GM10266 (cell line): ENCODE data around the gene SIX2.

Experiments used
- DNase-seq: peaks from one replicate; pipeline ENCODE4 v3.0.0; 2012; ENCODE audit errors: extremely low spot score
- TF ChIP-seq, protein P1 (sequence below): IDR thresholded peaks from 2 replicates; pipeline ENCODE4 v1.5.1; 2012; ENCODE audit warnings: mild to moderate bottlenecking, low read depth; ENCODE audit not compliant: control insufficient read depth, insufficient read depth; ENCODE audit errors: missing control alignments

SIX2 gene

DNA sequence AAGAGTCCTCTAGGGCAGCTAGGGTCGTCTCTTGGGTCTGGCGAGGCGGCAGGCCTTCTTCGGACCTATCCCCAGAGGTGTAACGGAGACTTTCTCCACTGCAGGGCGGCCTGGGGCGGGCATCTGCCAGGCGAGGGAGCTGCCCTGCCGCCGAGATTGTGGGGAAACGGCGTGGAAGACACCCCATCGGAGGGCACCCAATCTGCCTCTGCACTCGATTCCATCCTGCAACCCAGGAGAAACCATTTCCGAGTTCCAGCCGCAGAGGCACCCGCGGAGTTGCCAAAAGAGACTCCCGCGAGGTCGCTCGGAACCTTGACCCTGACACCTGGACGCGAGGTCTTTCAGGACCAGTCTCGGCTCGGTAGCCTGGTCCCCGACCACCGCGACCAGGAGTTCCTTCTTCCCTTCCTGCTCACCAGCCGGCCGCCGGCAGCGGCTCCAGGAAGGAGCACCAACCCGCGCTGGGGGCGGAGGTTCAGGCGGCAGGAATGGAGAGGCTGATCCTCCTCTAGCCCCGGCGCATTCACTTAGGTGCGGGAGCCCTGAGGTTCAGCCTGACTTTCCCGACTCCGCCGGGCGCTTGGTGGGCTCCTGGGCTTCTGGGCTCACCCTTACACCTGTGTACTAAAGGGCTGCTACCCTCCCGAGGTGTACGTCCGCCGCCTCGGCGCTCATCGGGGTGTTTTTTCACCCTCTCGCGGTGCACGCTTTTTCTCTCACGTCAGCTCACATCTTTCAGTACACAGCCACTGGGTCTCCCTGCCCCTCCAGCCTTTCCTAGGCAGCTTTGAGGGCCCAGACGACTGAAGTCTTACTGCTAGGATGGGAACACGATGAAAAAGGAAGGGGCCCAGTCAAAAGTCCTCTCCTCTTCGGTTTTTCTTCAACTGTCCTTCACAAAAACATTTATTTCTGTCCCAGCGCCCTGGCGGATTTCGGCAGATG is 8.1 kb downstream of the SIX2 start:
- TF ChIP-seq, protein P1, sequence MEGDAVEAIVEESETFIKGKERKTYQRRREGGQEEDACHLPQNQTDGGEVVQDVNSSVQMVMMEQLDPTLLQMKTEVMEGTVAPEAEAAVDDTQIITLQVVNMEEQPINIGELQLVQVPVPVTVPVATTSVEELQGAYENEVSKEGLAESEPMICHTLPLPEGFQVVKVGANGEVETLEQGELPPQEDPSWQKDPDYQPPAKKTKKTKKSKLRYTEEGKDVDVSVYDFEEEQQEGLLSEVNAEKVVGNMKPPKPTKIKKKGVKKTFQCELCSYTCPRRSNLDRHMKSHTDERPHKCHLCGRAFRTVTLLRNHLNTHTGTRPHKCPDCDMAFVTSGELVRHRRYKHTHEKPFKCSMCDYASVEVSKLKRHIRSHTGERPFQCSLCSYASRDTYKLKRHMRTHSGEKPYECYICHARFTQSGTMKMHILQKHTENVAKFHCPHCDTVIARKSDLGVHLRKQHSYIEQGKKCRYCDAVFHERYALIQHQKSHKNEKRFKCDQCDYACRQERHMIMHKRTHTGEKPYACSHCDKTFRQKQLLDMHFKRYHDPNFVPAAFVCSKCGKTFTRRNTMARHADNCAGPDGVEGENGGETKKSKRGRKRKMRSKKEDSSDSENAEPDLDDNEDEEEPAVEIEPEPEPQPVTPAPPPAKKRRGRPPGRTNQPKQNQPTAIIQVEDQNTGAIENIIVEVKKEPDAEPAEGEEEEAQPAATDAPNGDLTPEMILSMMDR, result no peak
- no peak for DNase-seq

DNA sequence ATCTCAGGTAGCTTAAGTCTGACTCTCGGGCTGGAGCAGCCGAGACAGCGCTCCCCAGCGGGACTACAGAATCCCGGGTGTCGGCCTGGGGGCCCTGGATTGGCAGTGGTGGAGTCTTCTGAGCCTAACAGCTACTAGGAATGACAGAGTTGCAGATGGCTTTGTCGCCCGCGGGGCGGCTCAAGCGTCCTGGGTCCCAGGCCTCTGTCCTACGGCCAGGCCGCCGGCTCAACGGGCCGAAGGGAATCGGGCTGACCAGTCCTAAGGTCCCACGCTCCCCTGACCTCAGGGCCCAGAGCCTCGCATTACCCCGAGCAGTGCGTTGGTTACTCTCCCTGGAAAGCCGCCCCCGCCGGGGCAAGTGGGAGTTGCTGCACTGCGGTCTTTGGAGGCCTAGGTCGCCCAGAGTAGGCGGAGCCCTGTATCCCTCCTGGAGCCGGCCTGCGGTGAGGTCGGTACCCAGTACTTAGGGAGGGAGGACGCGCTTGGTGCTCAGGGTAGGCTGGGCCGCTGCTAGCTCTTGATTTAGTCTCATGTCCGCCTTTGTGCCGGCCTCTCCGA is 8.8 kb downstream of the SIX2 start:
- TF ChIP-seq, protein P1, result no peak
- DNase-seq, result no peak

DNA sequence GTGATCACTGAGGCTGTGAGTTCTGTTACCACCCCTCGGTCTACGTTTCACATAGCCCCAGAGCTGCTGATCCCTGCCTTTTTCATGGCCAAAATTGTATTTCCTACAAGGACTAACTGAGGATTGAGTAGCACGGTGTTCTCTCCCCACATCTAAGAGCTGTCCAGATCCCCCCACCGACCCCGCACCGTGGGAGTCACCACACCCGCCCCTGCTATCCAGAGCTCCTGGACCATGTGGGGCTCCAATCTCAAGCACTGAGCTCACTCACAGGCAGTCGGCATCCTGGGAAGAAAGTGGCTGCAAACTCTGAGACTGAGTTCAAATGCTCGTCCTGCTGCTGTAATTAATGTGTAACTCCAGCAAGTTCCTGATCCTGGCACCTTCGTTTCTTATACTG is 9.7 kb downstream of the SIX2 start:
- TF ChIP-seq, protein P1, result no peak
- DNase-seq, result no peak

DNA sequence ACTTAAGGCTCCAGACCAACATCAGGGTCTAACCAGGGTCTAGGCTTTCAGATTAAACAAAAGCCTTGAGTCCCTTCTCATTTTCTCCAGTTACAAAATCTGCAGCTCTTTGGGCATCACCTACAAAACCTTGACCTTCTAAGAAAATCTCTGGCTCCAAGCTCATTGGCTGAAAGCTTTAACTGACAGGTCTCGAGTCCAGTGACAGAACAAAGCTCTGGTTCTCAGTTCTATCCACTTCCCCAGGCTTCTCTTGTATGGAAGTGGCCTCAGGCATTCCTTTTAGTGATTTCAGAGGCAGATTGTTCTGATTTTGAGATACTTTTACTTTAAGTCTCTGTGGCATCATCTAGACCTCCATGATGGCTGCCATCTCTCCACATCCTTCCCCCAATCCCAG is 11.3 kb downstream of the SIX2 start:
- no peak for DNase-seq

DNA sequence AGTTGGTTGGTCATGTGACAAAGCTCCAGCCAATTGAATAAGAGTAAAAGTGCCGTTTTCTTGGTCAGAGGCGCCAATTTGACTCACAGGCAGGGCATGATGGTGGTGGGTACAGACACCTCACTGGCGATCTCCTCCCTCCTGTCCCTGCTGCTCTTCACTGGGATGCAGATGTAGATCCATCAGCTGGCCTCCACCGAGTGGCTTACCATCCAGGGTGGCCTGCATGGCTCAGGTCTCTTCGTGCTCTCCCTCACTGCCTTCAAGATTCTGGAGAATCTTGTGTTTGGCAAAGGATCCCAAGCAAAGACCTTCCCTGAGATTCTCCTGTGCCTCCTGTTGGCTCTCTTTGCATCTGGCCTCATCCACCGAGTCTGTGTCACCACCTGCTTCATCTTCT is 12.9 kb downstream of the SIX2 start:
- DNase-seq, result no peak
- TF ChIP-seq, protein P1, result no peak

More for the DNA sequence above, 11.3 kb downstream of the SIX2 start:
- TF ChIP-seq, protein P1, result no peak

DNA sequence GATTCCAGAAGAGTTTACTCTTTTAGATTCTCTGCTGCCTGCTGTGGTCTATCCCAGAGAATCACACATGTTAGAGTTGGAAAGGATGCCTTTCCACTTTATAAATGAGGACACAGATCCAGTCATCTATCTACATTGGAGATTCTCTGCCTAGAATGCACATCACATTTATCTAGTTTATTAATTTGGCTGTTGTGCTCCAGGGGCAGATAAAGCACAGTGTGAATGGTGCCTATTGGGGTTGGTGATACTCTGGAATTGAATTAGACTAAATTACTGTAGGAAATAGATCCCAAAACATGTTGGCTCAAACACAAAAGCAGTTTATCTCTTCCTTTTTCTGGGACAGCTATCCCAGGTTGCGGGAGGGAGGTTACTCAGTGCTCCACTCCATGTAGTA is 14.9 kb downstream of the SIX2 start:
- DNase-seq, result no peak
- TF ChIP-seq, protein P1, result no peak

DNA sequence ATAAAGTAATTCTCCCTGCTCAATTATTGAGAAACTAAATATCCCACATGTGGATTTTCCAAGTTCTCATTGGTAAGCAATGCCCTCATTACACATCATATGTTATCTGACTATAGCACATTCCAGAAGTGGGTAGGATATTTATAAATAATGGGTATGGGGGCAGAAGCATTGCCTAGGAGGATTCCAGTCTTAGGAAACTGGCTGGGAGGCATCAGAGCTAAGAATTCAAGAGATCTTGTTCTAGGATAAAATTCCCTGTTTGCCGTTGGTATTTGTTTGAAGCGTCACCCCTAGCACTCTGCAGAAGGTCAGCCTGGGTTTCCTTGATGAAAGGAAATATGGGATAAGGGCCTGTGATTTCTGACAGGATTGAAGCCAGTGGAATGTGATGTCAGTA is 20.1 kb downstream of the SIX2 start:
- DNase-seq, result no peak
- TF ChIP-seq, protein P1, result no peak
